ENCODE data around the gene TBX3.

Gene TBX3

DNA sequence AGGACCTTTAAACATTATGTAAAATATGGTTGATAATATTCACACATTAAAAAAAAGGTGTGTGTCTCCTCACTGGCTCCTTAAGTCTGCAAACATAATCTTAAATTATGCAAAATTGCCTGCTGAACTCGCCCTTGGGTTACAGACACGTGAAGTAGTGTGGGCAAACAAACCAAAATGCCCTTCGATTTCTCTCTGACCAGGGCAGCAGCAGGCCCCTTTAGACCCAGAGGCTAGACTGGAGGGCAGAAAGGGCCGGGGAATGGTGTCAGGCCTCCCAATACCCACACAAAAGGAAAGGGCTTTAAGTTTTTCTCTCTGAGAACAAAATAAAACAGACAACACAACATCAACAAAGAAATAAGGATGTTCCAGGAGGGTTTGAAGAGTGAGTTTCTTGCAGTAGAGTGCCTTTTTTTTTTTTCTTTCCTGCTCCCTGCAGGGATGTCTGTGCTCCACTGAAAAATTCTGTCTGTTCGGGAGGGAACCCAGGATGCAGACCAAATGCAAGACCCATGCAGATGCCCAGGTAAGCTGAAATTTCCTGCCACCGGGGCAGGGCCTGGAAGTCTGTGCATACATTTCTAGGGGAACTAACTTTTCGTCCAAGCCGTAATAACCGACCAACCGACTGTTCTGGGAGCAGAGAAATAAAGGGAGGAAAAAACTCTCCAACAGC lies 1.7 kb downstream of the TBX3 start:
- no peak for DNase-seq

- DNase-seq = no peak
These were observed 2.7 kb downstream of the TBX3 start for GRCh38 chr12:114681116-114681871.

- no peak for DNase-seq
These were observed 3.3 kb downstream of the TBX3 start for GRCh38 chr12:114680604-114681069.

GRCh38 chr12:114679942-114680341 lies 4.0 kb downstream of the TBX3 start:
- DNase-seq = no peak

DNA sequence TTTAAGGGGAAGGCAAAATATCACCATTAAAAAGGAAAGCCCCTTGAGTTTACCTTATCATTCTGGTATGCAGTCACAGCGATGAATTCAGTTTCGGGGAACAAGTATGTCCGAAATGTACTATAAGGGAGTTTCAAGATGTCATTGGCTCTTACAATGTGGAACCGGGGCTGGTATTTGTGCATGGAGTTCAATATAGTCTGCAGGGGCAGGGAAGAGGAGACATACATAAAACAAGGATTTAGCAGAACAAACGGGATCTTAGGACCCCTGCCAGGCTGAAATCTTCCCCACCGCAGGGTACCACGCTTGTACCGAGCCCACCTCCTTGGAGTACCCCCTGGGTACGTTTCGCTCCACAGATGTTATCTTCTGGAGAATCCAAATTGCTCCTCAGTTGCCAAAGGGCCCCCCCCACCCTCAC lies 4.5 kb downstream of the TBX3 start:
- no peak for DNase-seq

- no peak for DNase-seq
These were observed 5.3 kb downstream of the TBX3 start for GRCh38 chr12:114678718-114679117.

GRCh38 chr12:114678028-114678427 lies 5.9 kb downstream of the TBX3 start:
- no peak for DNase-seq

DNA sequence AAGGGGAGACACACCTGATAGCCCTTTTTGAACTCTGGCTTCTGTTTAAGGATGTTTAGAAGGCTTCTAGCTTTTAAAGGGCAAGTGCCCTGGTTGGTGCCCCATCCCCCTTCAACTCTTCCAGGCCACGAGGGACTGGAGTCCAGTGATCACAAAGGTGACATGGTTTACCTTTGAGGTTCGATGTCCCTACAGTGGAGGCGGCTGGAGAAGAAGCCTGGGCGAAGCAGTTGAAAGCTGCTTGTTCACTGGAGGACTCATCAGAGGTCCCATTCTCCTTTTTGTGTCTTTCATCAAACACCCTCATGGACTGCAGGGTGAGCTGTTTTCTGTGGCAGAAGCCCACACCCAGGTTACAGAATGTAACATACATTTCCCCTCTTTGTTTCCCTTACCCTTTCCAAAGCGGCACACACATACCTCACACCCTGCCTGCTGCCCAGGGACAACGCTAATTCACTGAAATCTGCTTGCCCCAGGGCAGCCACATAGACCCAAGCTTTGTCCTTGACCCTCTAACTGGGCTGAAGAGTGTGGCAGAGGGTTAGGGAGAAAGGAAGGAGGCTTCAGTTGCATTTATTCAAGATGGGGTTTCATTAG lies 7.7 kb downstream of the TBX3 start:
- DNase-seq = no peak

- no peak for DNase-seq
These were observed 9.5 kb downstream of the TBX3 start for GRCh38 chr12:114674251-114675047.

GRCh38 chr12:114673901-114674250 lies 10.1 kb downstream of the TBX3 start:
- DNase-seq = no peak

GRCh38 chr12:114673169-114673833 lies 10.7 kb downstream of the TBX3 start:
- no peak for DNase-seq

DNA sequence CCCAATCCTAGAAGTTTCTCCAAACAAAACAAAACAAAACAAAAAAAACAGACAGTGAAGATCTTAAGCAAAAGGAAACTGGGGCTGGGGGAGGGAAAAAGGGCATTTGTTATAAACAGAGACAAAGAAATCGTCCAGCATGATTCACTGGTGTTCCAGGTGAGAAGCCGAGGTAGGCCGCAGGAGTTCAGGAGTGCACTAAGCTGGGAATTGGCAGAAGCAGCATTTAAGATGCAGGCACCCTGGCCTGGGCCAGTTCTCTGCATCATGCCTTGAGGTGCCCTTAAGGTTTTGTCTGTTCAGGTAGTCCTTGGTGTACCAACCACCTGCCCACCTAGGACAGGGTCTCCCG lies 11.2 kb downstream of the TBX3 start:
- DNase-seq = no peak

DNA sequence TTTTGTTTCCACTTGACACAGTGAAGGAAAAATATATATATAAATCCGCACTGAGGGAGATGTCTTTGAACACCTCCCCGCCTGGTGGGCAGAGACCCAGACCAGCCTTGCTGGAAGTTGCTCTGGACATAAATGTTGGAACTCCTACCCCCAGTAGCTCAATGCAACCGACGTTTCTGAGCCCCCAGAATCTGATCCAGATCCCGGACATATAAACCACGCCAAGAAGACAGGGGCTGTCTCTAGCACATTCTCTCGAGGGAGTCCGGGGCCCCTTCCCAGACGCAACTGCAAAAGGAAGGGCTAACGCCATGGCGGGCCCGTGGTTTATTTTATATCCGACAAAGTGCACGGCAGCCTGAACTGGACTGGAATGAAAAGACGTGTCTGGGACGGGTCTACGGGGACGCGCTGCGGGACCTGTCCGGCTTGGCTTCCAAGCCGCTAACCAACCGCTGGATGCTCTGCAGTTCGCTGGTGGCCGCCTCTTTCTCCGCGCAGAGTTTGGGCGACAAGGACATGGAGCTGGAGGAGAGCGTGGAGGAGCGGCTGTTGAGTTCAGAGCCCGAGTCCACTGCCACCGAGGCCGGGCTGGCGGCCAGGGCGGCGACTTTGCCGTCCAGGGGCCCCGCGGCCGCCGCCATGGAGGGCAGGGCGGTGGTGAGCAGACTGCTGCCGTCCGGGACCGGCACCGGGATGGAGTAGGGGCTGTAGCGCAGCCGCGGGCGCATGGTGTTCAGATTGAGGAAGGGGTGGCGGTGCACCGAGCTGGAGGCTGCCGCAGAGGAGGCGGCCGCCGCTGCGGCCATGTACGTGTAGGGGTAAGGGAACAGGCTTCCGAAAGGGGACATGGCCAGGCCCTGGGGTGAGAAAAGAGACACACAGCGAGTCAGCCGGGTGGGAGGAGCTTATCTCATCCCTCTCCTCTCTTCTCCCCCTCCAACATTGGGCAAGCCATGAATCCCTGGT lies 12.2 kb downstream of the TBX3 start:
- no peak for DNase-seq

- DNase-seq = no peak
These were observed 12.9 kb downstream of the TBX3 start for GRCh38 chr12:114671066-114671442.

GRCh38 chr12:114670291-114670980 lies 13.5 kb downstream of the TBX3 start:
- DNase-seq = no peak

DNA sequence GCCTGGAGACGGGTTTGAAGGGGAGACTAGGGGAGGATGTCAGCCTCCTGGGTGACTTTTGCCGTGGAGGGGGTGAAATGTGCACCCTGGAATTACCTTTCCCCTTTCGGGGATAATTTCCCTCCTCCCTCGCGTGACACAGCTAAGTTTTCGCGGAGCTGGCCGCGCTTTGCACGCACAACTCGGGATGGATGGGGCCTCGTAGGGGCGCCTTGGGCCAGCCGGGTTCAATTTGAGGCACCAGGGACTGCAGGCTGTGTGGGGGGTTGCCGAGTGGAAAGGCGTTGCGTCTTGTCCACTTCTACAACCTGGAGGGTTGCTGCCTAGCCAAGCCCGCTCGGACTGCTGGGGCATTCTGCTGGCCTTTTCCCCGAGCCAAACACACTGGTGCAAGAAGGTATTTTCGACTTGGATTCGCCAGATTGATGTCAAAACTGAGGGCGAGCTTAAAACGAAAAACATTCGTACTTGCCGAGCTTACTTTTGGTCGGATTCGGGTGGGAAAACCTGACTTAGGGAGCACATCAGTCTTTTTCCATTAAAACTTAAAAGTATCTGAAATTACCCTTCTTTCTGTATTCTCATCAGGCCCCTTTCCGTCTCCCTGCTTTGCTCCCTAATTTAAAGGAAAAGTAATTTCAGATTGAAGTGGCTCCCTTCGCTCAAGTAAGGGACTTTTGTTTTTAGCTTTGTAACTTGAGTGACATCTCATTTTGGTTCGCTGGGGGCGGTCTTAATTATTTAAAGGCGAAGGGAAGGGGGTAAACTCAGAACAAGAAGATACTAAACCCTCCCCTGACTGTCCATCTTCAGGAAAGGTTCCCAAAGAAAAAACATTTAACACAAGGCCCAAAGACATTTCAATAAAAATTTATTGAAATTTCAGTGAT lies 14.3 kb downstream of the TBX3 start:
- no peak for DNase-seq

GRCh38 chr12:114668886-114669288 lies 15.1 kb downstream of the TBX3 start:
- DNase-seq = no peak

DNA sequence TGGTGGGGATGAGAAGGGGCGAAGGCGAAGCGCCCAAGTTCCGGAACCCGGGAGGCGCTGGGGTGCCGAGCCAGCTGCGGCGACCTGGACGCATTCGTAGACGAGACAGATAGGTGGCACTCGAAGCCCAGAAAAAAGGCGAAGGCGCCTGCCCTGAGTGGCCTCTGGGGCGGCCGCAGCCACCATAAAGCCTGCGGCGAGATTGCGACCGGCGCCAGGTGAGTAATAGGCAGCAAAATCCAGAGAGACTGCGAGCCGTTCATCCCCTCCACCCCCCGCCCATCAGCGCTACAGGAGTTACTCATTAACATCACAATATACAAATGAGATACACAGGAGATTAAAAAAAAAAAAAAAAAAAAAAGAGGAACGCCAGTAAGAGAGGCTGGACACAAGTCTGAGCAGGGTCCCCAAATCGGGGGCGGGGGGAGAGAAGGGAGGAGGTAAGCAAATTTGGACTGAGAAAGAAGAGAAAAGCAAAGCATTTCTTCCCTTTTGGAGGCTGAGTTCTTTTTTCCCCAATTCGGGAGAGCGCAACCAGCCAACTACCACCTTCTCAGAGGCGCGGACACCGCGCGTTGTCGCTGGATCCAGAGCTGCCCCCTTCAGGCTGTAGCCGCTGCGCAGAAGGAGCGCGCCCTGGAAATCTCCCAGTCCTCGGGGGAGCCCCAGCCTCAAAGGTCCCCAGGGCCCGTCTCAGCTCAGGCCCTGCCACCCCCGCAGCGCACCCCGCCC lies 15.7 kb downstream of the TBX3 start:
- no peak for DNase-seq

DNA sequence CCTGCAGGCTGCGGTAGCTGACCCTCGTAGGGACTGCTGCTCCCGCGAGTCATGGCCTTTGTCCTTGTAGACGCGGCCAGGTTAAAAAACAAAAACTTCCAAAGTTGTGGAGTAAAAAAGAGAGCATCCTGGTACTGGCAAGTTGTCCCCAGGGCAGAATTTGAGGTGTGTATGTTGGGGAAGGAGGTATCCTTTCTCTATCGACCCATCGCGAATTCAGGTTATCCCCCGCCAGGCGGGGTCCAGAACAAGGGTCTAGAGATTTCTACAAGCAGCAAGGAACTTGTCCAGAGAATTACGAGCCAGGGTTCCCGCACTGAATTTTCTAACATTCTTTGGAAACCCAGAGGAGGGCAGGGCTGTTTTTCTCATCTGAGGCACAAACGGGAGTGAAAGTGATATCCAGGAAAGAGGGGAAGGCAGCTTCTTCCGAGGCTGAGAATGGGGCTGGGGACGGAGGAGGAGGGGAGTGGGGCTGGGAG lies 16.3 kb downstream of the TBX3 start:
- no peak for DNase-seq

Data from COR-L47 (cell line).